SK-N-MC (cell line): ENCODE measurements around the gene EPB41.
"Not testable (repeated sequence)": the region's sequence is repeated elsewhere in the genome, so short reads cannot be mapped to it uniquely, and the experiment has no call there.

Experiments used
- DNase-seq: peaks from one replicate; pipeline ENCODE4 v3.0.0-alpha.2; 2011; ENCODE audit warnings: low read depth, low spot score
- H3K27ac ChIP-seq: fragments of 200-600 bp; sonication (generic); 2 replicates; pipeline ENCODE4 v1.5.1; 2016; ENCODE audit warnings: mixed run types
- H3K36me3 ChIP-seq: fragments of 200-600 bp; sonication (generic); 2 replicates; pipeline ENCODE4 v1.6.1; 2017; ENCODE audit warnings: antibody characterized with exemption, low read length, mixed read lengths; ENCODE audit not compliant: insufficient read depth
- H3K4me3 ChIP-seq: fragments of 200-600 bp; sonication (generic); 2 replicates; pipeline ENCODE4 v1.5.1; 2016
- H3K9ac ChIP-seq: fragments of 200-600 bp; sonication (generic); 2 replicates; pipeline ENCODE4 v1.8.0; 2017; ENCODE audit warnings: mixed run types, mixed read lengths; ENCODE audit not compliant: insufficient read length
- H3K9me3 ChIP-seq: fragments of 200-600 bp; sonication (generic); 2 replicates; pipeline ENCODE4 v1.6.1; 2017; ENCODE audit warnings: low read depth, mild to moderate bottlenecking, antibody characterized with exemption, low read length, moderate library complexity, mixed read lengths
- EZH2 ChIP-seq: fragments of 200-600 bp; sonication (generic); IDR thresholded peaks from one replicate; pipeline ENCODE4 v1.6.1; 2017; ENCODE audit warnings: antibody characterized with exemption
- FOXP2 ChIP-seq: optimal IDR thresholded peaks from 2 replicates; pipeline ENCODE3; 2011; ENCODE audit warnings: mild to moderate bottlenecking, moderate library complexity; ENCODE audit not compliant: insufficient read depth; ENCODE audit errors: extremely low read length, control extremely low read depth
- POLR2AphosphoS5 ChIP-seq: IDR thresholded peaks from 2 replicates; pipeline ENCODE4 v1.6.1; 2012; ENCODE audit warnings: mild to moderate bottlenecking, low read depth, low read length, borderline replicate concordance

Gene EPB41

GRCh38 chr1:28928314-28928941 lies 14.1 kb downstream of the EPB41 start:
- no peaks in the 10 kb centered on the region for H3K9me3 ChIP-seq
- H3K4me3 ChIP-seq = peak overlapping the region; percentile 78
- no peak for TF ChIP-seq FOXP2
- no peak for TF ChIP-seq POLR2AphosphoS5
- no peak for TF ChIP-seq EZH2
- peaks cover 6% of the 10 kb centered on the region; the same call in 1 of the 2 replicates for H3K36me3 ChIP-seq
- peak overlapping the region; percentile 93 for H3K9ac ChIP-seq
- peak overlapping the region; percentile 99 for H3K27ac ChIP-seq
- no peak for DNase-seq

DNA sequence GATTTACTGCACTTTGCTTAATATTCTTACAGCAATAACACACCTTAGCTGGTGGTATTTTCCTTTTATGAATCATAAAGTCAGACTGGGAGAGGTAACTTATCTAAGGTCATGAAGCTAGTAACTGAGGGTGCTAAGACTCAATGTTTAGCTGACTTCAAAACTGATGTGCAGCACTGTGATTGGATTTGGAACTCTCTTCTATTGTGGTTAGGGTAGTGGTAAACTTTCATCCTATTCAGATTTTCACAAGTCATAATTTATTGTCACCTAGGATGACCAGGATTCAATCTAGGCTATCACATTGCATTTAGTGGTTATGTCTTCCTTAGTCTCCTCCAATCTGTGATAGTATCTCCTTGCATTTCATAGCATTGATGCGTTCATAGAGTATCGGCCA lies 18.9 kb downstream of the EPB41 start:
- no peak overlapping the region for H3K9ac ChIP-seq
- H3K27ac ChIP-seq = 0 out of 2 replicates have a peak overlapping the region, but pooled peaks have one; percentile 68
- no peak for TF ChIP-seq POLR2AphosphoS5
- no peak for TF ChIP-seq FOXP2
- TF ChIP-seq EZH2 = no peak
- H3K9me3 ChIP-seq = 0 out of 2 replicates have a peak, but pooled peaks cover 4% of the 10 kb centered on the region
- no peak overlapping the region for H3K4me3 ChIP-seq
- DNase-seq = no peak
- peaks cover 17% of the 10 kb centered on the region for H3K36me3 ChIP-seq

DNA sequence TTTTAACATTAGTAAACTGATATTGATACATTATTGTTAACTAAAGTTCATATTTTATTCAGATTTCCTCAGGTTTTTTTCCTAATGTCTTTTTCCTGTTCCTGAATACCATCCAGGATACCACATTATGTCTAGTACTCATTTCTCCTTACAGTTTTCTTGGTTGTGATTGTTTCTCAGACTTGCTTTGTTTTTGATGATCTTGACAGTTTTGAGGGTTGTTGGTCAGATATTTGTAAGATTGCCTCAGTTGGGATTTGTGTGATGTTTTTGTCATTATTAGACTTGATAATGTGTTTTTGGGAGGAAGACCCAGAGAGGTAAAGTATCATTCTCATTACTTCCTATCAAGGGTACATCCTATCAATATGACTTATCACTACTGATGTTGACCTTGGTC lies 19.5 kb downstream of the EPB41 start:
- no peak overlapping the region for H3K9ac ChIP-seq
- no peak for TF ChIP-seq EZH2
- no peak for TF ChIP-seq FOXP2
- TF ChIP-seq POLR2AphosphoS5 = no peak
- H3K27ac ChIP-seq = no peak overlapping the region
- DNase-seq = no peak
- no peak overlapping the region for H3K4me3 ChIP-seq
- H3K36me3 ChIP-seq = peaks cover 17% of the 10 kb centered on the region
- H3K9me3 ChIP-seq = 0 out of 2 replicates have a peak, but pooled peaks cover 4% of the 10 kb centered on the region

DNA sequence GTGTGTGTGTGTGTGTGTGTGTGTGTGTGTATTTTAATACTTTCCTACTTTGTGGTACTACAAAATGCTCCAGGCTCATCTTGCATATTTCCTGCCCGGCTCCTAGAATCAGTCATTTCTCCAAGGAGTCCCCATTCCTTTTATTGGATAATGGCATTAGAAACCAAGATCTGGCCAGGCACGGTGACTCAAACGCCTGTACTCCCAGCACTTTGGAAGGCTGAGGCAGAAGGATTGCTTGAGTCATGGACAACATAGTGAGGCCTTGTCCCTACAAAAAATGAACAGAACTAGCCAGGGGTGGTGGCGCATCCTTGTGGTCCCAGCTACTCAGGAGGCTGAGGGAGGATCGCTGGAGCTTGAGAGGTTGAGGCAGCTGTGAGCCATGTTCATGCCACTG lies 20.3 kb downstream of the EPB41 start:
- DNase-seq = no peak
- Histone ChIP-seq H3K36me3 (peaks cover 19% of the 10 kb centered on the region), H3K27ac (no peak overlapping the region), H3K9me3 (0 out of 2 replicates have a peak, but pooled peaks cover 4% of the 10 kb centered on the region), H3K9ac (no peak overlapping the region), H3K4me3 (no peak overlapping the region)
- TF ChIP-seq POLR2AphosphoS5 (no peak), FOXP2 (no peak), EZH2 (no peak)

- H3K9ac ChIP-seq = no peak overlapping the region
- no peak overlapping the region for H3K4me3 ChIP-seq
- H3K27ac ChIP-seq = no peak overlapping the region
- H3K9me3 ChIP-seq = 0 out of 2 replicates have a peak, but pooled peaks cover 4% of the 10 kb centered on the region
- DNase-seq = no peak
- peaks cover 23% of the 10 kb centered on the region for H3K36me3 ChIP-seq
- no peak for TF ChIP-seq FOXP2
- no peak for TF ChIP-seq POLR2AphosphoS5
- TF ChIP-seq EZH2 = no peak
Measured at GRCh38 chr1:28935293-28935692, 20.9 kb downstream of the EPB41 start.

GRCh38 chr1:28936094-28936493 lies 21.7 kb downstream of the EPB41 start:
- Histone ChIP-seq H3K27ac (no peak overlapping the region), H3K9ac (no peak overlapping the region), H3K9me3 (0 out of 2 replicates have a peak, but pooled peaks cover 4% of the 10 kb centered on the region), H3K36me3 (peaks cover 23% of the 10 kb centered on the region), H3K4me3 (no peak overlapping the region)
- DNase-seq = no peak
- TF ChIP-seq EZH2 = no peak
- no peak for TF ChIP-seq POLR2AphosphoS5
- no peak for TF ChIP-seq FOXP2

DNA sequence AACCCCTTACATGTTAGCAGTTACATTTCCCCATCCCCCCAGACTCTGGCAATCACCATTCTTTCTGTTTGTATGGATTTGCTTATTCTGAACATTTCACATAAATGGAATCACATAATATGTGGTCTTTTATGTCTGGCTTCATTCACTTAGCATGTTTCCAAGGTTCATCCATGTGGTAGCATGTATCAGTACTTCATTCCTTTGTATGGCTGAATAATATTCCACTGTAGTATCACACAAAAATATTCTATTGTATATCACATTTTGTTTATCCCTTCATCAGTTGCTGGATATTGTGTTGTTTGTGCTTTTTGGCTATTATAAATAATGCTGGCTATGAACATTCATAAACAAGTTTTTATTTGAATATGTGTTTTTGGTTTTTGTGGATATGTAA lies 22.2 kb downstream of the EPB41 start:
- Histone ChIP-seq H3K27ac (no peak overlapping the region), H3K36me3 (peaks cover 23% of the 10 kb centered on the region), H3K9ac (no peak overlapping the region), H3K4me3 (no peak overlapping the region), H3K9me3 (0 out of 2 replicates have a peak, but pooled peaks cover 4% of the 10 kb centered on the region)
- TF ChIP-seq EZH2 (no peak), POLR2AphosphoS5 (no peak), FOXP2 (no peak)
- DNase-seq = no peak

DNA sequence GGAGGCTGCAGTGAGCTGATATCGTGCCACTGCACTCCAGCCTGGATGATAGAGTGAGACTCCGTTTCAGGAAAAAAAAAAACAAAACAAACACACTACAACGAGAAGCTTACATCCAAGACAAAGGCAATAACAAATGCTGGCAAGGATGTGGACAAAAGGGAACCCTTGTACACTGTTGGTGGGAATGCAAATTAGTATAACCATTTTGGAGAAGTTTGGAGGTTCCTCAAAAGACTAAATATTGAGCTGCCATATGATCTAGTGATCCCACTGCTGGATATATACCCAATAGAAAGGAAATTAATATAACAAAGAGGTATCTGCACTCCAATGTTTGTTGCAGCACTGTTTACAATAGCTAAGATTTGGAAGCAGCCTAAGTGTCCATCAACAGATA lies 29.2 kb downstream of the EPB41 start:
- not testable (repeated sequence) for H3K4me3 ChIP-seq, DNase-seq, H3K9me3 ChIP-seq, H3K36me3 ChIP-seq, H3K9ac ChIP-seq, H3K27ac ChIP-seq

GRCh38 chr1:28950006-28950405 lies 35.6 kb downstream of the EPB41 start:
- TF ChIP-seq EZH2 (no peak), FOXP2 (no peak), POLR2AphosphoS5 (no peak)
- no peaks in the 10 kb centered on the region for H3K36me3 ChIP-seq
- H3K9me3 ChIP-seq = no peaks in the 10 kb centered on the region
- peak overlapping the region; percentile 49 for H3K27ac ChIP-seq
- no peak for DNase-seq
- peak overlapping the region; percentile 25 for H3K9ac ChIP-seq
- no peak overlapping the region for H3K4me3 ChIP-seq
